Measurements from ENCODE around the gene RPL9. TPM values are rescaled to one million over a fixed set of nuclear protein-coding genes. Genes with fewer than 3 reads are reported as not detected.
"Not testable (repeated sequence)": the region's sequence is repeated elsewhere in the genome, so short reads cannot be mapped to it uniquely, and the experiment has no call there.

RPL9 gene
- total RNA-seq, 3 donors from 2014 or later: 3,854 to 5,890 (median 5,583) TPM

DNA sequence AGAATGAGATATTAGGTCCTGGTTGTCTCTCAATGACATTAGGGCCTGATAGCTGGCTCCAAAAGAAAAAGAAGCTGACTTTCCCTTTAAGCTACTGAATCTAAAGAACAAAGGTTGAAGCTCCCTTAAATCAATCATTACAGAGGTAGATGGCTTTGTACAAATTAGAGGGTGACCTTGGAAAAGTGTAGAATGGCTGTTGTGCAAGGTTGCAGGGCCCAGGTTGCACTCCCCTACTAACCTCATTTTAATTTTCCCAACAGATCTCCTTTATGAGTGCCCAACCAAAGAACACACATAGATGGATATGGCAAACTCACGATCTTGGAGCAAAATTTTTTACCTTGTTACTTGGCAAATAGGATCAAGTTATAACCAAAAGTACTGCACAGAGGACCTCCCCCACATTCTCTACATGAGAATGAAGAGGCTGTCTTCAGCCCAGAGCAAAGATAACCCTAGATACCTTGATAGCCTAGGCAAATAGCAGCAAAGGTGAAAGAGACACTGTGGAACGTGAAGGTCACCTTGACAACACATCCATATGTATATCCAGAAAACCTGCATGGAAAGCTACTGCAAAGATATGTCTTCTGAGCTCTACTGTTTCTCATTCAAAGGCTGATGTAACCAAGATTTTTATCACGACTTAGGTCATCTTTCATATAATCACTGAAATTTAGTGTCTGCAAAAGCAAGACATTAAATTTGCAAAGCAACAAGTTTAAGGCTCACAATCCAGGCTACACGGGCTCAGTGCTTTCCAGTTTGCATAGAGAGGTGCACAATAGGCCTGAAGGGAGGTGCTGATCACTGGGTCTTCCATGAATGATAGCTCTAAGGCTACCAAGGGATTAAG is 29.0 kb downstream of the RPL9 start:
- intact Hi-C loops (cut with DNase I; ENCODE audit: low total_unique reads): no loop called here

DNA sequence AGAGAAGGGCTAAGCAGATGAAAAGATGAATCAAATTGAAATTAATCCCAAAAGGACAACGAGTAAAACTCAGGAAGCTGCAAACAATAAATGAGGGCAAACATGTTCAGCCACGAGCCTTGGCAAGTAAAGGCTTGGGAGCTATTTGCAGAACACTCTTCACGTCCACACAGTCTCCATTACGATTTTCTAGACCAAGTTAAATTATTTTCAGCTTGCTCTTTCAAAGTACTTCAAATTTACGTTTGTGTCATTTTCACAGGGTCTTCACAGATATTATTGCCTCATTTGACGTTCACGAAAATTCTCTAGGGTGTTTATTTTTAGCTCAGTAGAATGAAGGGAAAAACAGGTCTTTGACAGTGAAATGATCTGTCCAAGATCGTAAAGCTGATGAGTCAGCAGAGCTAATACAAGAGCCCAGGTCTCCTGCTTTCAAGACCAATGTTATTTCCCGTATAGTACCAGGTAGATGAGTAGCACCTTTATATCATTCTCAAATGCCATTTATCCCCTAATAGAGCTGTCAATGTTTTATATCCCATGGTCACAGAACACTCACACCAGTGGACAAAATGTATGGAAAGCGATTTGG is 31.1 kb downstream of the RPL9 start:
- intact Hi-C loops (cut with DNase I; ENCODE audit: low total_unique reads): no loop called here
- Histone ChIP-seq H3K27me3 (no peaks in the 10 kb centered on the region), H3K27ac (no peak overlapping the region), H3K36me3 (no peaks in the 10 kb centered on the region), H3K4me3 (no peak overlapping the region), H3K4me1 (no peaks in the 10 kb centered on the region), H3K9me3 (no peaks in the 10 kb centered on the region)
- DNase-seq (ENCODE audit: low spot score in 2 of 2): no peak
- no peak for TF ChIP-seq POLR2AphosphoS5 (IDR thresholded peaks at IDR 0.05)
- TF ChIP-seq, protein P1, sequence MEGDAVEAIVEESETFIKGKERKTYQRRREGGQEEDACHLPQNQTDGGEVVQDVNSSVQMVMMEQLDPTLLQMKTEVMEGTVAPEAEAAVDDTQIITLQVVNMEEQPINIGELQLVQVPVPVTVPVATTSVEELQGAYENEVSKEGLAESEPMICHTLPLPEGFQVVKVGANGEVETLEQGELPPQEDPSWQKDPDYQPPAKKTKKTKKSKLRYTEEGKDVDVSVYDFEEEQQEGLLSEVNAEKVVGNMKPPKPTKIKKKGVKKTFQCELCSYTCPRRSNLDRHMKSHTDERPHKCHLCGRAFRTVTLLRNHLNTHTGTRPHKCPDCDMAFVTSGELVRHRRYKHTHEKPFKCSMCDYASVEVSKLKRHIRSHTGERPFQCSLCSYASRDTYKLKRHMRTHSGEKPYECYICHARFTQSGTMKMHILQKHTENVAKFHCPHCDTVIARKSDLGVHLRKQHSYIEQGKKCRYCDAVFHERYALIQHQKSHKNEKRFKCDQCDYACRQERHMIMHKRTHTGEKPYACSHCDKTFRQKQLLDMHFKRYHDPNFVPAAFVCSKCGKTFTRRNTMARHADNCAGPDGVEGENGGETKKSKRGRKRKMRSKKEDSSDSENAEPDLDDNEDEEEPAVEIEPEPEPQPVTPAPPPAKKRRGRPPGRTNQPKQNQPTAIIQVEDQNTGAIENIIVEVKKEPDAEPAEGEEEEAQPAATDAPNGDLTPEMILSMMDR (IDR thresholded peaks at IDR 0.05): no peak
- no peak for TF ChIP-seq POLR2A (IDR thresholded peaks at IDR 0.05)

More for the DNA sequence above, 29.0 kb downstream of the RPL9 start:
- Histone ChIP-seq H3K4me1 (no peaks in the 10 kb centered on the region), H3K36me3 (no peaks in the 10 kb centered on the region), H3K4me3 (no peak overlapping the region), H3K27ac (no peak overlapping the region), H3K9me3 (no peaks in the 10 kb centered on the region), H3K27me3 (no peaks in the 10 kb centered on the region)
- no peak for DNase-seq (ENCODE audit: low spot score in 2 of 2)
- TF ChIP-seq POLR2A (IDR thresholded peaks at IDR 0.05): no peak
- TF ChIP-seq POLR2AphosphoS5 (IDR thresholded peaks at IDR 0.05): no peak
- TF ChIP-seq, protein P1 (IDR thresholded peaks at IDR 0.05): no peak

DNA sequence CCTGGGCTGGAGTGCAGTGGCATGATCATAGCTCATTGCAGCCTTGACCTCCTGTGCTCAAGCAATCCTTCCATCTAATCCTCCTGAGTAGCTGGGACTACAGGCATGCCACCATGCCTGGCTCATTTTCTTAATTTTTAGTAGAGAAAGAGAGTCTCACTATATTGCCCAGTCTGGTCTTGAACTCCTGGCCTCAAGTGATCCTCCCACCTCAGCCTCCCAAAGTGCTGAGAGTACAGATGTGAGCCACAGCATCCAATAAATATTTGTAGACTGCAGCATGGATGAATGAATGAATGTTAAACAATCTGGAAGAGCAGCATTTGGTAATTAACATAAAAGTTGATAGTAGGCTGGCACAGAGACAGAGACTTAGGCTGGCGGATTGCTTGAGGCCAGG is 32.0 kb downstream of the RPL9 start:
- no peak overlapping the region for H3K4me3 ChIP-seq
- no peaks in the 10 kb centered on the region for H3K36me3 ChIP-seq
- TF ChIP-seq POLR2A (IDR thresholded peaks at IDR 0.05): no peak
- TF ChIP-seq POLR2AphosphoS5 (IDR thresholded peaks at IDR 0.05): no peak
- TF ChIP-seq, protein P1 (IDR thresholded peaks at IDR 0.05): no peak

DNA sequence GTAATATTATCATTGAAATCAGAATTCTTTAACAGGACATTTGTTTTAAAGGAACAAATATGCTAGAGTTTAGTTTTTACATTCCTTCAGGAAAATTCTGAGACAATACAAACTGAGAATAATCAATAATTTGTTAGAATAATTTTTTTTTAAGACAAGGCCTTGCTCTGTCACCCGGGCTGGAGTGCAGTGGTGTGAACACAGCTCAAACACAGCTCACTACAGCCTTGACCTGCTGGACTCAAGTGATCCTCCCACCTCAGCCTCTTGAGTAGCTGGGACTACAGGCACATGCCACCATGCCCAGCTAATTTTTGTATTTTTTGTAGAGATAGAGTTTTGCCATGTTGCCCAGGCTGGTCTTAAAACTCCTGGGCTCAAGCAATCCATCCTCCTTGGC is 33.4 kb downstream of the RPL9 start:
- H3K4me1 ChIP-seq; DNase-seq (ENCODE audit: low spot score in 2 of 2); H3K9me3 ChIP-seq; H3K4me3 ChIP-seq; intact Hi-C loops (cut with DNase I; ENCODE audit: low total_unique reads); H3K36me3 ChIP-seq; H3K27me3 ChIP-seq; H3K27ac ChIP-seq: not testable (repeated sequence)

More for the DNA sequence above, 32.0 kb downstream of the RPL9 start:
- Histone ChIP-seq H3K4me1 (no peaks in the 10 kb centered on the region), H3K9me3 (no peaks in the 10 kb centered on the region), H3K27me3 (no peaks in the 10 kb centered on the region), H3K27ac (no peak overlapping the region)
- no peak for DNase-seq (ENCODE audit: low spot score in 2 of 2)
- intact Hi-C loops (cut with DNase I; ENCODE audit: low total_unique reads): no loop called here

DNA sequence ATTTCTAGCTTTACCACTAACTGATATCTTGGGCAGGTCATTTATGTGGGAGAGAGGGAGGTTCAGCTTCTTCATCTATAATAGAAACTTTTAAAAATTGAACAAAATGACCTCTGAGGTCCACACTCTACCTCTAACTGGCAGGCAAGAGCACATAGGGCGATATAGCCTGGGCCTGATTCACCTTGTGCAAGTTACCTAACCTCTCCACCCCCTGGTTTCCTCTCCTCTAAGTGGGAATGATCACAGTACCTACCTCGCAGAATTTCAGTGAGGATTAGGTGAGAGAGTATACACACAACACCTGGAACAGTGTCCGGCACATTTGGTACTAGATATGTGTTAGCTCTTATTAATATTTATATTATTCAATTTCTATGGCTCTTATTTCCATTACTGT is 36.5 kb downstream of the RPL9 start:
- Histone ChIP-seq H3K27ac (no peak overlapping the region), H3K27me3 (no peaks in the 10 kb centered on the region), H3K4me1 (no peaks in the 10 kb centered on the region), H3K9me3 (no peaks in the 10 kb centered on the region), H3K4me3 (no peak overlapping the region), H3K36me3 (no peaks in the 10 kb centered on the region)
- TF ChIP-seq POLR2AphosphoS5 (IDR thresholded peaks at IDR 0.05) (no peak), POLR2A (IDR thresholded peaks at IDR 0.05) (no peak)
- TF ChIP-seq, protein P1 (IDR thresholded peaks at IDR 0.05): no peak
- intact Hi-C loops (cut with DNase I; ENCODE audit: low total_unique reads): no loop called here
- DNase-seq (ENCODE audit: low spot score in 2 of 2): no peak
